ENCODE results near the gene ITGB5. TPM values are rescaled to one million over a fixed set of nuclear protein-coding genes. Genes with fewer than 3 reads are reported as not detected.

ITGB5 gene
- total RNA-seq, 1 donor from 2014 or later, result 139 TPM

DNA sequence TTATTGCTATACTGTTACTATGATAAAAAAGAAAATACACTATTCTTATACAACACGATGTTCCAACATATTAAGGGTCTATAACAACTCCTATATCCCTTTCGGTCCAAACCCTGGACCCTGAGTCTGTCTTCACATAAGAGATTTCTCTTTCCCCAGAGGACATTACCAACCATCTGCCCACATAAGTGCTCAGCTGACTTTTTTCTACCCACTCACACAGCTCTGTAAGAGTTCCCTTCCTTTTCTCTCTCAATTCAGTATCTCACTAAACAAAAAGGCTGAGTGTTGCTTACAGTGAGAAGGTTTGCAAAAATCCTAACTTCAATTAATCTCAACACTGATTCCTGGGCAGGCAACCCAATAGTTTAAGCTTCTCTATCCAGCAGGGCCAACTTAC, 30.5 kb downstream of the ITGB5 start:
- Histone ChIP-seq H3K4me2 (ENCODE audit: low read length) (no peak overlapping the region), H3K79me2 (ENCODE audit: insufficient read depth, low read length) (peaks cover 35% of the 10 kb centered on the region), H3K4me3 (ENCODE audit: insufficient read depth, low read depth, low read length) (no peak overlapping the region), H3K27ac (ENCODE audit: low read depth, low read length) (no peak overlapping the region), H2AFZ (ENCODE audit: low read depth, low read length) (no peak overlapping the region), H3K27me3 (ENCODE audit: insufficient read depth, low read length) (no peaks in the 10 kb centered on the region), H4K20me1 (ENCODE audit: insufficient read depth, low read length) (no peaks in the 10 kb centered on the region), H3K9ac (ENCODE audit: low read length) (no peak overlapping the region), H3K4me1 (ENCODE audit: insufficient read depth, low read length) (peaks cover 30% of the 10 kb centered on the region), H3K9me3 (ENCODE audit: insufficient read depth, low read depth, low read length) (no peaks in the 10 kb centered on the region), H3K36me3 (ENCODE audit: insufficient read depth, low read length) (peaks cover 7% of the 10 kb centered on the region)
- Mint-ChIP-seq H3K4me3 (ENCODE audit: unreplicated experiment) (no peak overlapping the region), H3K4me1 (ENCODE audit: low read depth, unreplicated experiment) (peaks cover 41% of the 10 kb centered on the region), H3K9me3 (ENCODE audit: unreplicated experiment) (peaks cover 2% of the 10 kb centered on the region), H3K27me3 (ENCODE audit: low read depth, unreplicated experiment) (no peaks in the 10 kb centered on the region), H3K27ac (ENCODE audit: unreplicated experiment) (peak overlapping the region; percentile 30), H3K36me3 (ENCODE audit: low read depth, unreplicated experiment) (peaks cover 14% of the 10 kb centered on the region)
- DNase-seq (ENCODE audit: low read depth) (no peak), FAIRE-seq (no peak)
- TF ChIP-seq, protein P1, sequence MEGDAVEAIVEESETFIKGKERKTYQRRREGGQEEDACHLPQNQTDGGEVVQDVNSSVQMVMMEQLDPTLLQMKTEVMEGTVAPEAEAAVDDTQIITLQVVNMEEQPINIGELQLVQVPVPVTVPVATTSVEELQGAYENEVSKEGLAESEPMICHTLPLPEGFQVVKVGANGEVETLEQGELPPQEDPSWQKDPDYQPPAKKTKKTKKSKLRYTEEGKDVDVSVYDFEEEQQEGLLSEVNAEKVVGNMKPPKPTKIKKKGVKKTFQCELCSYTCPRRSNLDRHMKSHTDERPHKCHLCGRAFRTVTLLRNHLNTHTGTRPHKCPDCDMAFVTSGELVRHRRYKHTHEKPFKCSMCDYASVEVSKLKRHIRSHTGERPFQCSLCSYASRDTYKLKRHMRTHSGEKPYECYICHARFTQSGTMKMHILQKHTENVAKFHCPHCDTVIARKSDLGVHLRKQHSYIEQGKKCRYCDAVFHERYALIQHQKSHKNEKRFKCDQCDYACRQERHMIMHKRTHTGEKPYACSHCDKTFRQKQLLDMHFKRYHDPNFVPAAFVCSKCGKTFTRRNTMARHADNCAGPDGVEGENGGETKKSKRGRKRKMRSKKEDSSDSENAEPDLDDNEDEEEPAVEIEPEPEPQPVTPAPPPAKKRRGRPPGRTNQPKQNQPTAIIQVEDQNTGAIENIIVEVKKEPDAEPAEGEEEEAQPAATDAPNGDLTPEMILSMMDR (IDR thresholded peaks at IDR 0.05; ENCODE audit: insufficient read depth, low read depth, low read length), result no peak

DNA sequence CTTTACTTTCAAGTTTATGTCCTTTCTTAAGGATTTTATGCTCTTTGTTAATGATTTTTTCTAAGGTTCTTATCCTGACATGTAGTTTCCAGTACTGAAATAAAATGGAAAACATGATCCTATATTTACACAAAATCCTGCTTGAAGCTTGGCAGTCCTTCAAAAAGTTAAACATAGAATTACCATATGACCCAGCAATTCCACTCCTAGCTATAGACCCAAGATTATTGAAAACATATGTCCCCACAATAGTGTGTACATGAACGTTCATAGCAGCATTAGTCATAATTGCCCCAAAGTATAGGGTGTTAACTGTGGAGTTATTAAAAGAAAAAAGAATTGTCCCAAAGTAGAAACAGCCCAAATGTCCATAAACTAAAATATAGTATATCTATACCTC, 33.2 kb downstream of the ITGB5 start:
- H3K36me3 ChIP-seq (ENCODE audit: insufficient read depth, low read length), result peaks cover 7% of the 10 kb centered on the region
- H3K79me2 ChIP-seq (ENCODE audit: insufficient read depth, low read length), result peaks cover 45% of the 10 kb centered on the region
- no peaks in the 10 kb centered on the region for H3K27me3 Mint-ChIP-seq (ENCODE audit: low read depth, unreplicated experiment)
- DNase-seq (ENCODE audit: low read depth) (peak; percentile 23), FAIRE-seq (no peak)
- H4K20me1 ChIP-seq (ENCODE audit: insufficient read depth, low read length), result no peaks in the 10 kb centered on the region
- H3K36me3 Mint-ChIP-seq (ENCODE audit: low read depth, unreplicated experiment), result peaks cover 11% of the 10 kb centered on the region
- H3K27ac ChIP-seq (ENCODE audit: low read depth, low read length), result no peak overlapping the region
- no peak overlapping the region for H3K4me3 Mint-ChIP-seq (ENCODE audit: unreplicated experiment)
- peaks cover 31% of the 10 kb centered on the region for H3K4me1 ChIP-seq (ENCODE audit: insufficient read depth, low read length)
- no peak overlapping the region for H2AFZ ChIP-seq (ENCODE audit: low read depth, low read length)
- no peak overlapping the region for H3K9ac ChIP-seq (ENCODE audit: low read length)
- peaks cover 48% of the 10 kb centered on the region for H3K4me1 Mint-ChIP-seq (ENCODE audit: low read depth, unreplicated experiment)
- peaks cover 2% of the 10 kb centered on the region for H3K9me3 Mint-ChIP-seq (ENCODE audit: unreplicated experiment)
- TF ChIP-seq EZH2 (IDR thresholded peaks at IDR 0.05; ENCODE audit: insufficient read depth, low read length), result no peak
- TF ChIP-seq, protein P1 (IDR thresholded peaks at IDR 0.05; ENCODE audit: insufficient read depth, low read depth, low read length), result no peak
- no peak overlapping the region for H3K4me3 ChIP-seq (ENCODE audit: insufficient read depth, low read depth, low read length)
- no peaks in the 10 kb centered on the region for H3K27me3 ChIP-seq (ENCODE audit: insufficient read depth, low read length)
- H3K9me3 ChIP-seq (ENCODE audit: insufficient read depth, low read depth, low read length), result no peaks in the 10 kb centered on the region
- H3K4me2 ChIP-seq (ENCODE audit: low read length), result no peak overlapping the region
- no peak overlapping the region for H3K27ac Mint-ChIP-seq (ENCODE audit: unreplicated experiment)

DNA sequence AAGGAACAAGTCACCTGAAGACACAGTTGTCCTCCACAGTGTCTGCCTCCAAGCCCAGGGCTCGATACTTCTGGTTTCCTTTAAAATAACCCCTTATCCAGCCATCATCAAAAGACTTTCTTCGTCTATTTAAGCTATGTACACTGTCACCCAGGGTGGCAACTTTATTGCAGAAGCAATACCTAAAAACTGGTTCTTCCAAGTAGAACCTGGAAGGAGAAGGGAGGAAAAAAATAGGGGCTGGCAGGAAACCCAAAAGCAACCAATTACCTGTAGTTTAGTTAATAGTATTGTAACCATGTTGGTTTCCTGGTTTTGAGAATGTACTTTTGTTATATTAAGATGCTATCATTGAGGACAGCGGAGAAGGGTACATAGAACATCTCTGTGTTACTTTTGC, 33.7 kb downstream of the ITGB5 start:
- Histone ChIP-seq H3K4me1 (ENCODE audit: insufficient read depth, low read length) (peaks cover 25% of the 10 kb centered on the region), H3K27me3 (ENCODE audit: insufficient read depth, low read length) (no peaks in the 10 kb centered on the region), H3K79me2 (ENCODE audit: insufficient read depth, low read length) (peaks cover 46% of the 10 kb centered on the region), H2AFZ (ENCODE audit: low read depth, low read length) (no peak overlapping the region), H3K9me3 (ENCODE audit: insufficient read depth, low read depth, low read length) (no peaks in the 10 kb centered on the region), H3K4me2 (ENCODE audit: low read length) (no peak overlapping the region), H3K9ac (ENCODE audit: low read length) (no peak overlapping the region), H3K27ac (ENCODE audit: low read depth, low read length) (no peak overlapping the region), H3K4me3 (ENCODE audit: insufficient read depth, low read depth, low read length) (no peak overlapping the region), H4K20me1 (ENCODE audit: insufficient read depth, low read length) (no peaks in the 10 kb centered on the region), H3K36me3 (ENCODE audit: insufficient read depth, low read length) (peaks cover 7% of the 10 kb centered on the region)
- no peak for DNase-seq (ENCODE audit: low read depth)
- Mint-ChIP-seq H3K27me3 (ENCODE audit: low read depth, unreplicated experiment) (no peaks in the 10 kb centered on the region), H3K27ac (ENCODE audit: unreplicated experiment) (no peak overlapping the region), H3K36me3 (ENCODE audit: low read depth, unreplicated experiment) (peaks cover 11% of the 10 kb centered on the region), H3K9me3 (ENCODE audit: unreplicated experiment) (peaks cover 2% of the 10 kb centered on the region), H3K4me3 (ENCODE audit: unreplicated experiment) (no peak overlapping the region), H3K4me1 (ENCODE audit: low read depth, unreplicated experiment) (peaks cover 46% of the 10 kb centered on the region)
- FAIRE-seq, result no peak
- no peak for TF ChIP-seq EZH2 (IDR thresholded peaks at IDR 0.05; ENCODE audit: insufficient read depth, low read length)
- TF ChIP-seq, protein P1 (IDR thresholded peaks at IDR 0.05; ENCODE audit: insufficient read depth, low read depth, low read length), result no peak
